Neuronal stem cell (in vitro differentiated cells): ENCODE results near the gene LECT2.

Experiments
- DNase-seq: peaks from one replicate; pipeline ENCODE4 v3.0.0-alpha.2; 2013; ENCODE audit warnings: low spot score
- H2AFZ ChIP-seq: one replicate; pipeline ENCODE4 v1.6.1; 2013; ENCODE audit warnings: mild to moderate bottlenecking, low read length, inconsistent platforms
- H2AK5ac ChIP-seq: 2 replicates; pipeline ENCODE4 v1.6.1; 2013; ENCODE audit warnings: low read depth, mild to moderate bottlenecking, inconsistent platforms, low read length, moderate library complexity, mixed read lengths
- H2BK120ac ChIP-seq: 2 replicates; pipeline ENCODE4 v1.6.1; 2013; ENCODE audit warnings: low read depth, mild to moderate bottlenecking, inconsistent platforms, low read length, moderate library complexity, mixed read lengths
- H2BK12ac ChIP-seq: one replicate; pipeline ENCODE4 v1.6.1; 2013; ENCODE audit warnings: low read length, inconsistent platforms
- H2BK15ac ChIP-seq: 2 replicates; pipeline ENCODE4 v1.6.1; 2013; ENCODE audit warnings: mild to moderate bottlenecking, low read length, inconsistent platforms, mixed read lengths
- H2BK5ac ChIP-seq: one replicate; pipeline ENCODE4 v1.6.1; 2013; ENCODE audit warnings: inconsistent platforms, mild to moderate bottlenecking, low read length, moderate library complexity
- H3K14ac ChIP-seq: one replicate; pipeline ENCODE4 v1.6.1; 2013; ENCODE audit warnings: low read length, inconsistent platforms
- H3K18ac ChIP-seq: 2 replicates; pipeline ENCODE4 v1.6.1; 2013; ENCODE audit warnings: low read length, inconsistent platforms
- H3K23ac ChIP-seq: 2 replicates; pipeline ENCODE4 v1.6.1; 2013; ENCODE audit warnings: low read depth, mild to moderate bottlenecking, mixed read lengths, low read length, inconsistent platforms; ENCODE audit not compliant: poor library complexity
- H3K27ac ChIP-seq: replicated peaks from 3 replicates; pipeline ENCODE4 v1.5.1; 2013; ENCODE audit warnings: low read length, inconsistent platforms
- H3K27me3 ChIP-seq, 3 experiments: 2 replicates each; pipeline ENCODE4 v1.6.1; 2013; ENCODE audit warnings: low read length in 3 of 3, mild to moderate bottlenecking in 2 of 3, inconsistent platforms in 1 of 3, low read depth in 1 of 3, mixed read lengths in 1 of 3, moderate library complexity in 1 of 3; ENCODE audit not compliant: control insufficient read depth in 3 of 3, insufficient read depth in 3 of 3
- H3K36me3 ChIP-seq, 2 donors: replicated peaks in 1 of 2; 2 replicates each; pipeline ENCODE4 v1.6.1; 2013; ENCODE audit warnings: low read length in 2 of 2; ENCODE audit not compliant: control insufficient read depth in 2 of 2, insufficient read depth in 2 of 2
- H3K4ac ChIP-seq: 2 replicates; pipeline ENCODE4 v1.6.1; 2013; ENCODE audit warnings: inconsistent platforms, mild to moderate bottlenecking, low read length, moderate library complexity
- H3K4me1 ChIP-seq, 2 donors: 1 replicate in 1 of 2; 2 replicates in 1 of 2; pipeline ENCODE4 v1.6.1; 2013; ENCODE audit warnings: low read length in 2 of 2, low read depth in 1 of 2; ENCODE audit not compliant: control insufficient read depth in 2 of 2, insufficient read depth in 1 of 2
- H3K4me2 ChIP-seq: one replicate; pipeline ENCODE4 v1.6.1; 2013; ENCODE audit warnings: mild to moderate bottlenecking, low read length, inconsistent platforms; ENCODE audit not compliant: insufficient read depth, poor library complexity, severe bottlenecking
- H3K4me3 ChIP-seq, 2 donors: 2 replicates each; pipeline ENCODE4 v1.5.1; 2013; ENCODE audit warnings: low read length in 2 of 2, mild to moderate bottlenecking in 2 of 2, inconsistent platforms in 1 of 2, moderate library complexity in 1 of 2
- H3K79me1 ChIP-seq: one replicate; pipeline ENCODE4 v1.6.1; 2013; ENCODE audit warnings: low read depth, mild to moderate bottlenecking, inconsistent platforms, low read length, moderate library complexity
- H3K9ac ChIP-seq: one replicate; pipeline ENCODE4 v1.6.1; 2013; ENCODE audit warnings: mild to moderate bottlenecking, low read depth, low read length, inconsistent platforms; ENCODE audit not compliant: poor library complexity
- H3K9me3 ChIP-seq, 2 donors: replicated peaks in 1 of 2; 2 replicates each; pipeline versions ENCODE3 to v1.6.1; 2013; ENCODE audit warnings: low read length in 2 of 2, mild to moderate bottlenecking in 2 of 2, inconsistent platforms in 1 of 2, low read depth in 1 of 2, mixed read lengths in 1 of 2, moderate library complexity in 1 of 2; ENCODE audit not compliant: control insufficient read depth in 2 of 2, insufficient read depth in 1 of 2
- H4K8ac ChIP-seq: one replicate; pipeline ENCODE4 v1.6.1; 2013; ENCODE audit warnings: low read depth, mild to moderate bottlenecking, inconsistent platforms, low read length, moderate library complexity
- H4K91ac ChIP-seq: one replicate; pipeline ENCODE4 v1.6.1; 2013; ENCODE audit warnings: low read length, low read depth, mild to moderate bottlenecking, inconsistent platforms; ENCODE audit not compliant: poor library complexity
- WGBS, 2 donors: extraction: QIAGEN DNeasy Blood & Tissue Kit; methylation state at CpG; one replicate each; pipeline ENCODE4 v1.1.7; 2013; ENCODE audit warnings: missing lambda C conversion rate in 2 of 2, mixed read lengths in 1 of 2; ENCODE audit not compliant: insufficient read length in 2 of 2, insufficient replicate concordance in 1 of 2; ENCODE audit errors: extremely low coverage in 2 of 2; 5-methylcytosine and 5-hydroxymethylcytosine counted together

LECT2 gene

GRCh38 chr5:135986891-135987401 is 32.2 kb upstream of the LECT2 start:
- no peak overlapping the region for H2BK12ac ChIP-seq
- no peak overlapping the region for H3K4me2 ChIP-seq
- H2AFZ ChIP-seq, result no peak overlapping the region
- H2AK5ac ChIP-seq, result no peak overlapping the region
- no CpG with 5 or more reads among the region's 3 CpGs for WGBS, 2 donors
- H3K9ac ChIP-seq, result no peak overlapping the region
- H4K91ac ChIP-seq, result no peak overlapping the region
- no peak overlapping the region for H3K23ac ChIP-seq
- no peaks in the 10 kb centered on the region for H3K9me3 ChIP-seq
- H2BK5ac ChIP-seq, result no peak overlapping the region
- H3K18ac ChIP-seq, result no peak overlapping the region
- no peak overlapping the region for H3K27ac ChIP-seq
- H3K14ac ChIP-seq, result no peak overlapping the region
- no peaks in the 10 kb centered on the region for H3K27me3 ChIP-seq
- H4K8ac ChIP-seq, result no peak overlapping the region
- H3K36me3 ChIP-seq, result no peaks in the 10 kb centered on the region
- no peak overlapping the region for H3K4ac ChIP-seq
- H3K4me3 ChIP-seq, result no peak overlapping the region
- DNase-seq, result no peak
- no peak overlapping the region for H2BK15ac ChIP-seq
- no peaks in the 10 kb centered on the region for H3K79me1 ChIP-seq
- no peak overlapping the region for H2BK120ac ChIP-seq
- H3K4me1 ChIP-seq, result no peaks in the 10 kb centered on the region

GRCh38 chr5:135986401-135986800 is 31.6 kb upstream of the LECT2 start:
- H3K27ac ChIP-seq, result no peak overlapping the region
- no CpG with 5 or more reads among the region's 3 CpGs for WGBS, 2 donors
- no peak overlapping the region for H4K8ac ChIP-seq

GRCh38 chr5:135985951-135986350 is 31.2 kb upstream of the LECT2 start:
- Histone ChIP-seq H4K8ac (no peak overlapping the region), H2BK12ac (no peak overlapping the region), H3K23ac (no peak overlapping the region), H3K18ac (no peak overlapping the region), H3K27ac (no peak overlapping the region), H3K4me2 (no peak overlapping the region), H4K91ac (no peak overlapping the region), H2AFZ (no peak overlapping the region), H3K4me3 (no peak overlapping the region), H3K4me1 (no peaks in the 10 kb centered on the region), H3K36me3 (no peaks in the 10 kb centered on the region), H2AK5ac (no peak overlapping the region), H3K27me3 (no peaks in the 10 kb centered on the region), H2BK15ac (no peak overlapping the region), H3K9me3 (no peaks in the 10 kb centered on the region), H3K4ac (no peak overlapping the region), H3K9ac (no peak overlapping the region), H2BK5ac (no peak overlapping the region), H3K14ac (no peak overlapping the region), H2BK120ac (no peak overlapping the region), H3K79me1 (no peaks in the 10 kb centered on the region)
- no peak for DNase-seq
- no CpG with 5 or more reads among the region's 1 CpG for WGBS, 2 donors

More at GRCh38 chr5:135986401-135986800, 31.6 kb upstream of the LECT2 start:
- H3K27me3 ChIP-seq, result no peaks in the 10 kb centered on the region
- H3K18ac ChIP-seq, result no peak overlapping the region
- no peak overlapping the region for H3K4me3 ChIP-seq
- no peaks in the 10 kb centered on the region for H3K9me3 ChIP-seq
- H2AFZ ChIP-seq, result no peak overlapping the region
- no peak overlapping the region for H2BK120ac ChIP-seq
- no peak overlapping the region for H3K14ac ChIP-seq
- H3K9ac ChIP-seq, result no peak overlapping the region
- H2BK15ac ChIP-seq, result no peak overlapping the region
- no peak overlapping the region for H2BK12ac ChIP-seq
- no peak overlapping the region for H4K91ac ChIP-seq
- H2AK5ac ChIP-seq, result no peak overlapping the region
- no peak overlapping the region for H3K4ac ChIP-seq
- DNase-seq, result no peak
- no peaks in the 10 kb centered on the region for H3K4me1 ChIP-seq
- H3K36me3 ChIP-seq, result no peaks in the 10 kb centered on the region
- no peak overlapping the region for H2BK5ac ChIP-seq
- H3K23ac ChIP-seq, result no peak overlapping the region
- no peak overlapping the region for H3K4me2 ChIP-seq
- H3K79me1 ChIP-seq, result no peaks in the 10 kb centered on the region

- Histone ChIP-seq H2BK15ac (no peak overlapping the region), H3K18ac (no peak overlapping the region), H2BK12ac (no peak overlapping the region), H3K4me3 (no peak overlapping the region), H2AK5ac (no peak overlapping the region), H3K4me1 (peaks cover 0 to 4% of the 10 kb centered on the region in 2 donors), H4K8ac (no peak overlapping the region), H3K27me3 (no peaks in the 10 kb centered on the region), H2BK120ac (no peak overlapping the region), H3K4ac (no peak overlapping the region), H3K4me2 (no peak overlapping the region), H3K9me3 (no peaks in the 10 kb centered on the region), H2AFZ (no peak overlapping the region), H3K23ac (no peak overlapping the region), H3K79me1 (no peaks in the 10 kb centered on the region), H3K27ac (no peak overlapping the region), H3K36me3 (no peaks in the 10 kb centered on the region), H4K91ac (no peak overlapping the region), H3K9ac (no peak overlapping the region), H3K14ac (no peak overlapping the region), H2BK5ac (no peak overlapping the region)
- WGBS, 2 donors, result no CpG with 5 or more reads among the region's 1 CpG
- no peak for DNase-seq
Measured at GRCh38 chr5:135980620-135981019, 25.8 kb upstream of the LECT2 start.
